GM19397 (cell line): ENCODE results near the gene C15orf39.

Source experiments
- ATAC-seq: cut with Tn5 transposase; IDR thresholded peaks from one replicate; pipeline ENCODE4 v1.9.1; 2021; ENCODE audit warnings: mild to moderate bottlenecking, moderate library complexity; ENCODE audit not compliant: unreplicated experiment

The C15orf39 gene

DNA sequence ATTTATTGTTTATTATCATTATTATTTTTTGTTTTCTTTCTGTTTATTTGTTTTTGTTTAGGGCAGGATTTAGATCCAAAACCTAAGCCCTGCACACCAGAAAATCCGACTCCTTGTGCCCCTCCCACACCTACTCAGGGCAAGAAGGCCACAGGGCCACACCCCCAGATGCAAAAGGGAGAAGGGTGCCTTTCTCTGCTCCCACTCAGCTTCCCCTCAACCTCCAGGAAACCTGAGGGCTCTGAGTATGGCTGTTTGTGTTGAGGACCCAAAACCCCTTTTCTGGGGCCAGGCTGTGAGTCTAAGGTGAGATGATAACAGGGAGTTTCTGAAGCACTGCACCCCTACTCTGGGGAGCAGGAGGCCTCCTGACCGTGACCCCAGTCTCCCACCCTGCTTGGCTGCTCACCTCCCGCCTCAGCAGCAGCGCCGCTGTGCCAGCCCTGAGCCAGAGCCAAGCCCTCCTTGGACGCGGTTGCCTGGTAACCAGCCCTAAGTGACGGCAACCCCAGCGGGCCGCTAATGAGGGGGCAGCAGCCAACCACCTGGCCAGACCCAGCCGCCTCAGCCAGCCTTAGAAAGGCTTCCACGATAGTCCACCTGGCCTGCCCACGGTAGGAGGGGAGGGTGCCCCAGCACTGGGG is 6.4 kb upstream of the C15orf39 start:
- no peak for ATAC-seq

DNA sequence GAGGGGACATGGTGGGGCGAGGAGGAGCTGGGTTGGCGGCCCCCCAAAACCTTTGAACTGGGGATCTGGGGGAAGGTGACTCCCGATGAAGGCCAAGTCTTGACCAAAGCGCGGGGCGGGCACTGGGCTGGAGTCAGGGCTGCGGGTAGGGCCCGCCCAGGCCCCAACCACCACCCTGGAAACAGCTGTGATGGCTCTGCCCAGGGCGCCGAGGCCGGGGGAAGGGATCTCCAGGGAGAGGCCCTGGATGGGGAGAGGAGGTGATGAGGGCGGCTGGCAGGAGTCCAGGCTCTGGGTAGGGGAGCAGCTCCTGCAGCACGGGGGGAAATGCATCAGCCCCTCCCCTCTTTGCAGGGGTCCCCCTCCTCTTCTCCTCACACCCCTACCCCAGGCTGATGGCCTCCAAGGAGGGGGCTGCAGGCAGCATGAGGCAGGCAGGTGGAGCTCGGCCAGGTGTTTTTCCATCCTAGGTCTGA is 5.9 kb upstream of the C15orf39 start:
- no peak for ATAC-seq

DNA sequence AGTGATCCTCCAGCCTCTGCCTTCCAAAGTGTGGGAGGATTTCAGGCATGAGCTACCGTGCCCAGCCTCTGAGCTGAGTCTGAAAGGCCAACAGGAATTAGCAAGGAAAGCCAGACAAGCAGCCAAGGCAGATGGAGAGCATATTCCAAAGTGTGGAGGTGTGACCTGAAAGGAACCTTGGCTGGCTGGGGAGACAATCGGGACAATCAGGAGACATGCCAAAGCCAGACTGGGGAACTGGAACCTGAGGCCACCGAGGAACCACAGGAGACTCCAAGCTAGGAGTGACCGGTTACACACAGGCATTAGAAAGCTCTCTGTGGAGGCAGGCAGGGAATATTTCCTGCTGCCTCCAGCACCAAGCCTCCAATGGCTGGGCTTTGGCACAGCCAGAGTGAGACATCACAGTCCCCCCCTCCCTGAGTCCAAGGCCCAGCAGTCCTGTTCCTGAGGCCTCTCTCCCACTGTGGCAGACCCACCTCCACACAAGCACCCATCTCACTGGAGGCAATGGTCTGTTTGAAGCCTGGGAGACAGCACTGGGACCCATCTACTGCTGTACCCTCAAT is 4.5 kb upstream of the C15orf39 start:
- no peak for ATAC-seq

DNA sequence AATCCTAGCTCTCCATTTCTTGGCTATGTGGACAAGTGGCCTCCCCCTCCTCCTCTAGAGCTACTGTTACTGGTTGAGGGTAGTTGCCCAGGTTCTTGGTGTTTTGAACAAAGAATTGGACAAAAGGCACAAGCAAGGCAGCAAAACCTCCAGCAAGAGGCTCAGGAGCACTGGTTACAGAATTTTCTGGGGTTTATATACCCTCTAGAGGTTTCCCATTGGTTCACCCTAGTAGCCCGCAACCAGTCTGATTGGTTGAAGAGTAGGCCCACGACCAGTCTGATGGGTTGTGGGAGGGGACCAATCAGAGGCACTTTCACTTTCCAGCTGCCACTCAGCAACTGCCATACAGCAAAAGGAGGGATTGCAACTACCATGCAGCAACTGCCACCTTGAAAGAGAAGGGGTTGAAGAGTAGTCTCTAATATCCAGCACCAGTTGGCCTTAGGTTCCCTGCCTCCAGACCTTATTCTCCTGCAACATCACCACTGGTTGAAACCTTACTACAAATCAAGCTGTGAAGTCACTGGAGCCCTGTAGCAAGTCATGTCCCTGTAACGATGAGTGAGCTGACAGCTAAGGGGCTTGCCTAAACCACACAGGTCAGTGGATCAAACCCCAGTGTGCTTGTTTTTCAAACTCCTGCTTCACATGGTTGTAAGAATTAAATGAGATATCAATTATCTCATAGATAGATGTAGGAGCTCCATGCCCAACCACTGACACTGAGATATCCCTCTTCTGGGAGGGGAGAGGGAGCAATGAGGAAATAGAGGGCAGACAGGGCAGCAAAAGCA is 2.9 kb upstream of the C15orf39 start:
- ATAC-seq = no peak

DNA sequence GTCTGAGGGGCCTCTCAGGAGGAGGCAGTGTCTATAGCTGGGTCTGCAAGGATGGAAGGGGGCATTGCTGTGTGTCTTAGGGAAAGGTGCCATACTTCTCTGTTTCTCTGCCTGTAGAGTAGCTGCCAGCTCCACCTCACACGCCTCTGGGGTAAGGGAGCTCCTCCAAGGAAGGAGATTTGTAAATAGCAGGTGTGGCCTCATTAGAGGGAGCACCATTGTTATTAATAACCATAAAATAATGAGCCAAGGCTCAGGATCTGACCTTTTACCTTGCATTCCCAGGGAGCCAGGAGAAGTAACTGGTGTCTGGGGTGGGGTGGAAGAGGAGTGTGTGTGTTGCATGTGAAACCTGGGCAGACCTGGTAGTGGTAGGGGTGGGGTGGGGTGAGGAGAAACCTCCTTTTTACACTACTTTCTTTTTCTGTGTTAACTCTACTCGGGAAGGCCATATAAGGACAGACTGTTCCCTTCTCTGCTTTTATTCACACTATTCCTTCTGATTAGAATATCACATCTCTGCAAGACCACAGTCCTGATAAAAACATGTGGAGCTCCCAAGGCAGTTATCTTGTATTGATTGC is 2.2 kb upstream of the C15orf39 start:
- ATAC-seq = no peak

DNA sequence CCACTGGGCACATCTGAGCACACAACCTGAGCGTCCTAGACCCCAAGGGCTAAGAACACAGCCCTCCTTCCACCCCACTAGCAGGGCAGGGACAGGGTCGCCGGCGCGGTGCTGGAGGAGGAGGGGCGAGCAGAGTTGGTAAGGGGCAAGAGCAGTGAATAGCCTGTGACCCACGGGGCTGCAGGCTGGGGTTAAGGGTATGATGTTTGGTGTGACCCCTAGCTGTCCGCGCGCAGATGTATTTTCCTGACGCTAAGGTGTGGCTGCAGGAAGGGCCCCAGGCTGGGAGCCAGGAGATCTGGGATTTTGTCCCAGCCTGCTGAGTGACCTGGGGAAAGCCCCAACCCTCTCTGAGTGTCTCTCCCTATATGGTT is 1.3 kb upstream of the C15orf39 start:
- no peak for ATAC-seq

DNA sequence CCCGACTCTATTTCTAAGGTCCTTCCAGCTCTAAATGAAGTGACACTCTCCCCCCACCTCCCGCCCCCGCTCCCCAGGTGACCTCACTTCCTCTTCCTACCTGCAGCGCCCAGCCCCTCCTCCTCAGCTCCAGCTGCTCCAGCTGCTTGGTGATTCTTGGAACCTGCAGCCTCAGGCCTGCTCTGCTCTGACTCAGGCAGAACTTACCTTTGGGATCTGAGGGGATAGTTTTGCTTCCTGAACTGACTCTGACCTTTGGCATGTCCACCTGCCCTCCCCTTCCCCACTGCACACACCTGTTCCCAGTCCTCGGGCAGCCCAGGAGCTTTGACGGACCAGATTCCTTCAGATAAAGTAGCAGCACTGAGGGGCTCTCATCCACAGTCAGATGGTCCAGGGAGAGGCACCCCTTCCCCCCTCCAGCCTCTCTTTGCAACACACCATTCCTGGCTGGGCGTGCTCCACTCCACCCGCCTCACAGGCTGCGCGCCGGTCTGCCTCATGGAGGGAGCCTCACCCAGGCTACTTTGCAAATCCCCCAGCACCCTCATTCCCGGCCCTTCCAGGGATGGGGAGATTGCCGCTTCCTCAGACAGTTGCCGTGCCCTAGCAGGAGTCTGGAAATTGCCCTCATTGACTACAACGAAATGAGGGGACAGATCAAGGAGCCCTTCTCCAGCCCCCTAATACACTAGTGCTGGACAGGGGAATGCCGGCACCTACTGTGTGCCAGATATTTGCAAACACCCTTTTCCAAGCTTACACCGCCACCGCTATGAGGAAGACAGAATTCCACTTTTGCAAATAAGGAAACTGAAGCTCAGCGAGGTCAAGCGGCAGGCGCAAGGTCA is 692 bp upstream of the C15orf39 start:
- no peak for ATAC-seq

DNA sequence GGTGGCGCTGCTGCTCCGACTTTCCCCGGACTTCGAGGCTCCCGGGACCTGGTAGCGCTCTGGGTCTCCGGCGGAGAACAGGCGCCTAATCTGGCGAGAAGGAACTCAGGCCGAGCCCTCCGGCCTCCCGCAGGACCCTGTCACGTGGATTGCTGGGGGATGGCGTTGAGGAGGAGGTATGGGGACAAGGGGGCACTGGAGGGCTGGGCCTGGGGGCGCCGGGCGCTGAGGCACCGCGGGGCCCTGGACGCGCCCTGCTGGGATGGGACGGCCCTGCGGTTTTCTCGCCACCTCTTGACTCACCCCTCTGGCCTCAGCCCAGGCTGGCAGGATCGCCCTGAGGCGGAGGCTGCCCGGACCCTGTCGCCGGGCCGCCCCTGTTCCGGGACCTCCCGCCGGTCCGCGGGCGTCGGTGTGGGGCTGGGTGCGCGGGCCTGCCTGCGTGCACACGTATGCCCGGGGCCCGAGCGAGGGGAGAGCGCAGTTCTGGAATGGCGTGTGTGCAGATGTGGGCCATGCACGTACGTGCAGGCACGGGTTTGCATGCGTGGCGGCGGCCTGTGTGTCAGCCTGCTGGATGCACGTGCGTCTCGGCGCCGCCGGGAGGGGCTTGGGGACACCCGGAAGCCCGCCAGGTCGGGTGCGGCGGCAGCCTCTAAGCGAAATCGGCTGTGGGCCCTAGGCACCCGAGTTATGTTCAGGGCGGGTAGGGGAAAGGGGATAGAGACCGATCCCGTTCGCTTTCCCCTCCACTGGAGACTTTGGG is 752 bp downstream of the C15orf39 start:
- ATAC-seq = peak; percentile 33

DNA sequence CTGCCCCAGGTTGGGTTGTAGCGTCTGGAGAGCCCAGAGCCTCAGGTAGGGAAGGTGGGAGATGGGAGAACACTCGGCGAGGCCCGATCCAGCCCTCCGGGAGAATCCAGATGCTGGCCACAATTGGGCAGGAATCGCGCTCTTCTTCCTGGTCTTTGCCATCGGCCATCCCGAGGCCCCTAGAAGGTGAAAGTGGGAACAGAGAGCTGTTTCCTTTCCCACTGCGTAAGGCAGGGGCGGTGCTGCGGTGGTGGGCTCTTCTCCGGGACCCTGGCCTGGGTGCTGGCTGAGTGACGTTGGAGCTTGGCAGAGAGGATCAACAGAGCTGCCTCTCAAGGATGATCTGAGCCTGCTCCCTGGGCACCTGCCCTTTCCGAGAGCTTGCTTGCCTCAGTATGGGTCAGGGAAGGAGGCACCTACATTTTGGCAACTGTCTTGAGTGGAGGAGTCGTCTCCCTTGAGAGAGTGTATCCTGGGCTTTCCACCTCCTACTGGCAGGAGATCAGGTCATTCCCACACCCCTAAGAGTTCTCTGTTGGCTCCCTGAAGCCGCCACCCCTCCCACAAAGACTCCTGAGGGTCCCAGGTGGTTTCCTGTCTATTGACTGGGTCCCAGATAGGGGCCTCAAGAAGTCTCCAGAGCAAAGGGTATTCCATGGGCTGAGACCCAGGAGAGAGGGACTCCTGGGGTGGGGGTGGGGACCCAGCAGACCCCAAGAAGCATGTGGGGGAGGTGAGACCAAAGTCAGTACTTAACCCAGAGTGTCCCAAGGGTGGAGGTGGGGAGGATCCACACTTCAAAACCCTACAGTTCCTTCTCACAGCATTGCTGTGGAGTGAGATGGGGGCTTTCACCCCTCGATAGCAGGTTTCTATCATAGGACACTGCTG is 1.6 kb downstream of the C15orf39 start:
- no peak for ATAC-seq

DNA sequence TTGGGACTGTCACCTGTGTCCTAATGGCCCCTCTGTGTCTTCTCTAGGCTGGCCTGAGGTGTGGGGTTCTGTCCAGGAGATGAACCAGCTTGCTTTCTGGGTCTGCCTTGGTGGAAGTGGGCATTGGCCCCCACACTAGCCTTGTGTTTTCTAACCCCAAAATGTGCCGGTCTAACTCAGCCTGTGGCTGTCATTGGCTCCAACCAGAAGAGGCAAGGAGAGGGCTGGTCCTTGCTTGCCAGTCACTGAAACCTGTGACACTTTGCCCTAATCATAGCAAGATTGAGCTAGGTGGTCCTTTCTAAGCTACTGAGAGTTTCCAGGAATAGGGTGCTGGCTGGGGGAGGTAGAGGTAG is 2.2 kb downstream of the C15orf39 start:
- ATAC-seq = no peak

DNA sequence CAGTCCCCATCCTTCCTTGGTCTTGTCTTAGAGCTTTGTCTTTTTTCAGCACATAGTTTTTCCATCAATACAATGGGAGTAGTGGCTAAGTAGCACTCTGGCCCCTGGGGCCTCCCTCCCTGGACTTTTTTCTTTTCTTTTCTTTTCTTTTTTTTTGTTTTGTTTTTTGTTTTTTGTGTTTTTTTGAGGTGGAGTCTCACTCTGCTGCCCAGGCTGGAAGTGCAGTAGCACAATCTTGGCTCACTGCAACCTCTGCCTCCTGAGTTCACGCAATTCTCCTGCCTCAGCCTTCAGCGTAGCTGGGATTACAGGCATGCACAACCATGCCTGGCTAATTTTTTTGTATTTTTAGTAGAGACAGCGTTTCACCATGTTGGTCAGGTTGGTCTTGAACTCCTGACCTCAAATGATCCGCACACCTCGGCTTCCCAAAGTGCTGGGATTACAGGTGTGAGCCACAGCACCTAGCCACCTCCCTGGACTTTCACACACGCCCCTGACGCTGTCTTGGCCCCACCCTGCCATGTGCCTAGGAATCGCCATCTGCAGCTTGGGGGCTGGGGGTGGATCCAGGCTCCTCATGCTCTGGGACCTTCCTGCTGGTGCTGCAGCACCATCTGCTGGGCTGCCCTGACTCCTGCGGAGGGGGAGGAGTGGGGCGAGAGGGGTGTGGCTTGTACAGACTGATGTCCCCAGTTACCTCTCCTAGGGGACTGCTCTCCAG is 2.8 kb downstream of the C15orf39 start:
- no peak for ATAC-seq

DNA sequence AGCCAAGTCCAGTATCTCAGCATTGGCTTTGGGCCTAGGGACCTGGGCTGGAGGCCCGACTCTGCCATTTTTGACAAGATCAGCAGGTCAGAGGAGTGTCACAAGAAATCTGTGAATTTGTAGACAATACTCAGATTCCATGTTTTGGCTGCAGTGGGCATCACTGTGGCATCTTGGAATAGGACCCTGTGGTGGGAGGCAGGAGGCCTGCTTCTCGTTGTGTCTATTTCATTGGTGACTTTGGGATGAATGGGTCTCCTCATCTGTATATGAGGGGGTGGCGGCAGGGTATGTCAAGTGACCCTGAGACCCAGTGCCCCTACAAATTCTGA is 3.3 kb downstream of the C15orf39 start:
- no peak for ATAC-seq

DNA sequence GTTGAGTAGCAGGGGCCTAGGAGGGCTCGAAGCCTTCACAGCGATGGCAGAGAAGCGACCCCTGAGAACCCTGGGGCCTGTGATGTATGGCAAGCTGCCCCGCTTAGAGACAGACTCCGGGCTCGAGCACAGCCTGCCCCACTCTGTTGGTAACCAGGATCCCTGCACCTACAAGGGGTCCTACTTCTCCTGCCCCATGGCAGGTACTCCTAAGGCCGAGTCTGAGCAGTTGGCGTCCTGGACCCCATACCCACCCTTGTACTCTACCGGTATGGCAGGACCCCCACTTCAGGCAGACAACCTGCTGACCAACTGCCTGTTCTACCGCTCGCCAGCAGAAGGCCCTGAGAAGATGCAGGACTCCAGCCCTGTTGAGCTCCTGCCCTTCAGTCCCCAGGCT is 4.3 kb downstream of the C15orf39 start:
- ATAC-seq = no peak

DNA sequence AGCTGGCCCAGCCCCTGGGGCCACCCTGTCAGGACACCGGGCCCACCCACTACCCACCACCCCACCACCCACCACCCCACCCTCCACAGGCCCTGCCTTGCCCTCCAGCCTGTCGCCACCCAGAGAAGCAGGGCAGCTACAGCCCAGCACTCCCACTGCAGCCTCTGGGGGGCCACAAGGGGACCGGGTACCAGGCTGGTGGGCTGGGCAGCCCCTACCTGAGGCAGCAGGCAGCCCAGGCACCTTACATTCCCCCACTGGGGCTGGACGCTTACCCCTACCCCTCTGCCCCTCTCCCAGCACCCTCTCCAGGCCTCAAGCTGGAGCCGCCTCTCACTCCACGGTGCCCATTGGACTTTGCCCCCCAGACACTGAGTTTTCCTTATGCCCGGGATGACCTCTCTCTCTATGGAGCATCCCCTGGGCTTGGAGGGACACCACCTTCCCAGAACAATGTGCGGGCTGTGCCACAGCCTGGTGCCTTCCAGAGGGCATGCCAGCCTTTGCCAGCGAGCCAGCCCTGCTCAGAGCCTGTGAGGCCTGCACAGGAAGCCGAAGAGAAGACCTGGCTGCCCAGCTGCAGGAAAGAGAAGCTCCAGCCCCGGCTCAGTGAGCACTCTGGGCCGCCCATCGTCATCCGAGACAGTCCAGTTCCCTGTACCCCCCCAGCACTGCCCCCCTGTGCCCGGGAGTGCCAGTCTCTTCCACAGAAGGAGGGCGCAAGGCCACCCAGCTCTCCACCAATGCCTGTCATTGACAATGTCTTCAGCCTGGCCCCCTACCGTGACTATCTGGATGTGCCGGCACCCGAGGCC is 5.3 kb downstream of the C15orf39 start:
- ATAC-seq = no peak

DNA sequence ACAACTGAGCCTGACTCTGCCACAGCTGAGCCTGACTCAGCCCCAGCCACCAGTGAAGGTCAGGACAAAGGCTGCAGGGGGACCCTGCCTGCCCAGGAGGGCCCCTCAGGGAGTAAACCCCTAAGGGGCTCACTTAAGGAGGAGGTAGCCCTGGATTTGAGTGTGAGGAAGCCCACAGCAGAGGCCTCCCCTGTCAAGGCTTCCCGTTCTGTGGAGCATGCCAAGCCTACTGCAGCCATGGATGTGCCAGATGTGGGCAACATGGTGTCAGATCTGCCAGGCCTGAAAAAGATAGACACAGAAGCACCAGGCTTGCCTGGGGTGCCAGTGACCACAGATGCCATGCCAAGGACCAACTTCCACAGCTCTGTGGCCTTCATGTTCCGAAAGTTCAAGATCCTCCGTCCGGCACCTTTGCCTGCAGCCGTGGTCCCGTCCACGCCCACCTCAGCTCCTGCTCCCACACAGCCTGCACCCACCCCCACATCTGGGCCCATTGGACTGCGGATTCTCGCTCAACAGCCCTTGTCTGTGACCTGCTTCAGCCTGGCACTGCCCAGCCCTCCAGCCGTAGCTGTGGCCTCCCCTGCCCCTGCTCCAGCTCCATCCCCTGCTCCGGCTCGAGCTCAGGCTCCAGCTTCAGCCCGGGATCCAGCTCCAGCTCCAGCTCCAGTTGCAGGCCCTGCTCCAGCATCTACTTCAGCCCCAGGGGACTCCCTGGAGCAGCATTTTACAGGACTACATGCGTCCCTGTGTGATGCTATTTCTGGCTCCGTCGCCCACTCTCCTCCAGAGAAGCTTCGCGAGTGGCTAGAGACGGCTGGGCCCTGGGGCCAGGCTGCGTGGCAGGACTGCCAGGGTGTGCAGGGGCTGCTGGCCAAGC is 6.2 kb downstream of the C15orf39 start:
- ATAC-seq = no peak

DNA sequence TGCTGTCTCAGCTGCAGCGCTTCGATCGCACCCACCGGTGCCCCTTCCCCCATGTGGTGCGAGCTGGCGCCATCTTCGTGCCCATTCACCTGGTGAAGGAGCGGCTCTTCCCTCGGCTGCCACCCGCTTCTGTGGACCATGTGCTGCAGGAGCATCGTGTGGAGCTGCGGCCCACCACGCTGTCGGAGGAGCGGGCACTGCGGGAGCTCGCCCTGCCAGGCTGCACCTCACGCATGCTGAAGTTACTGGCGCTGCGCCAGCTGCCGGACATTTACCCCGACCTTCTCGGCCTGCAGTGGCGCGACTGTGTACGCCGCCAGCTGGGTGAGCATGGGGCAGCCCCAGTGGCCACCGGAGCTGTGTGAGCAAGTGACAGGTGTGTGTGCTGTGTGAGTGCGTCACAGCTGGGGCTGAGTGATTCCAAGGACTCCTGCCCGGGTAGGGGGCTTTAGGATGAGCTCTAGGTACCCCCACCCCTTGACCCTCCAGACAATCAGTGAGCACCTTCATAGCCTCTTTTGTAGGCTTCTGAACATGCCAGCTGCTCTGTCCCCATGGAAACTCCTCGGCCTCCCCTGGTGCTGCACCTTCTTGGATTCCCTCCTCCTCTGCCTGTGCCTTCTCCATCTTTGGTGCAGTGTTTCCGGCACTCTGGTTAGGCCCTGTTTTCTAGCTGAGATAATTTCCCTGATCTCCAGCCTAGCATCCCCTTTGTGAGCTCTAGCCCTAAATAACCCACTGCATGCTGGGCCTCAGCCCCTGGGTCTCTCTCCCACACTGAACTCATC is 7.0 kb downstream of the C15orf39 start:
- no peak for ATAC-seq
